ENCODE data around the gene CANX.

Gene CANX

DNA sequence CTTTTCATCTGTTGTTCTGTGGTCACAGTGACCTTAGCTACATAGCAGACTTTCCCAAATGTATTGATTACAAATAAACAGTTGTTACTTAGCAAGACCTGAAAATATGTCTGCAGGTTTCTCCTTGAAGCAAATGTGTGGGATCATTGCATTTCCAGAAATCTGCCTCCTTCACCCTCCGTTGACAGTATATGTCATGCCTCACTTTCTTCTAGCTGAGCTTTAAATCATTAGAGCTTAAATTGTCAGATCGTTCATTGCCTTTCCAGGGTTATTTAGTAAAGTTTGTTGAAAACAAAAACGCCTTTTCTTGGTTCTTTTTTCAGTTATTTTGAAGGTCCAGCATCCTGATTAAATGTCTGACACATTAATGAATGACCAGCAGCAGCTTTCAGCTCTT is 31.6 kb downstream of the CANX start:
- POLR2A ChIA-PET: interaction anchor here (0.6 to 0.7 kb wide), 2 partner anchors 27 to 32 kb away, joined by 3 read pairs; no protein-coding TSS in a partner anchor
- no peak for DNase-seq (ENCODE audit: low read depth, low spot score)
- no peak overlapping the region for H3K4me3 ChIP-seq (ENCODE audit: low read depth, low read length)
- TF ChIP-seq, protein P1, sequence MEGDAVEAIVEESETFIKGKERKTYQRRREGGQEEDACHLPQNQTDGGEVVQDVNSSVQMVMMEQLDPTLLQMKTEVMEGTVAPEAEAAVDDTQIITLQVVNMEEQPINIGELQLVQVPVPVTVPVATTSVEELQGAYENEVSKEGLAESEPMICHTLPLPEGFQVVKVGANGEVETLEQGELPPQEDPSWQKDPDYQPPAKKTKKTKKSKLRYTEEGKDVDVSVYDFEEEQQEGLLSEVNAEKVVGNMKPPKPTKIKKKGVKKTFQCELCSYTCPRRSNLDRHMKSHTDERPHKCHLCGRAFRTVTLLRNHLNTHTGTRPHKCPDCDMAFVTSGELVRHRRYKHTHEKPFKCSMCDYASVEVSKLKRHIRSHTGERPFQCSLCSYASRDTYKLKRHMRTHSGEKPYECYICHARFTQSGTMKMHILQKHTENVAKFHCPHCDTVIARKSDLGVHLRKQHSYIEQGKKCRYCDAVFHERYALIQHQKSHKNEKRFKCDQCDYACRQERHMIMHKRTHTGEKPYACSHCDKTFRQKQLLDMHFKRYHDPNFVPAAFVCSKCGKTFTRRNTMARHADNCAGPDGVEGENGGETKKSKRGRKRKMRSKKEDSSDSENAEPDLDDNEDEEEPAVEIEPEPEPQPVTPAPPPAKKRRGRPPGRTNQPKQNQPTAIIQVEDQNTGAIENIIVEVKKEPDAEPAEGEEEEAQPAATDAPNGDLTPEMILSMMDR (IDR thresholded peaks at IDR 0.05; ENCODE audit: insufficient read depth, low read length, missing control alignments): no peak
- CTCF ChIA-PET: interaction anchor here (1.2 to 2.5 kb wide), 2 partner anchors 14 to 32 kb away, joined by 3 to 7 read pairs; no protein-coding TSS in a partner anchor

DNA sequence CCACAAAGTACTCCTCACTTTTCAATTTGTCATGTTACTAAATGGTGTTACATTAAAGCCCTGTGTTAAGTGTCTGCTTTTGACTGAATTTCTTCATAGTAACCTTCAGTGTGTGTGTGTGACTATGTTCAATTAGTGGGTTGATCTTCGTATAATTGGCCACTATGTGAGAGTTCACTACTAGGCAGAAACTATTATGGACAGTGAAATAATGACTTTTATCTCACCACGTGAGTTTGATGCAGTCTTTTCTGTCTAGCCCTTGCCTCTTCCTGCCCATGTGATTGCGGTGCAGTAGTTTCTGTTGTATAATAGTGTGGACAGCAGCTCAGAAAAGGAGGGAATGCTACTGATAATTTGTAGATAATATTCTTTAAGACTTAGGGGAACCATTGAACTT is 32.1 kb downstream of the CANX start:
- TF ChIP-seq, protein P1 (IDR thresholded peaks at IDR 0.05; ENCODE audit: insufficient read depth, low read length, missing control alignments): no peak
- CTCF ChIA-PET: interaction anchor here (2.5 kb wide), 1 partner anchor 14 kb away, joined by 7 read pairs; no protein-coding TSS in a partner anchor
- no peak for DNase-seq (ENCODE audit: low read depth, low spot score)
- no peak overlapping the region for H3K4me3 ChIP-seq (ENCODE audit: low read depth, low read length)
- POLR2A ChIA-PET: interaction anchor here (0.6 to 0.7 kb wide), 2 partner anchors 27 to 32 kb away, joined by 3 read pairs; no protein-coding TSS in a partner anchor

GRCh38 chr5:179731791-179732411 is 33.1 kb downstream of the CANX start:
- DNase-seq (ENCODE audit: low read depth, low spot score): peak; percentile 58
- peak overlapping the region; percentile 37 for H3K4me3 ChIP-seq (ENCODE audit: low read depth, low read length)
- TF ChIP-seq, protein P1 (IDR thresholded peaks at IDR 0.05; ENCODE audit: insufficient read depth, low read length, missing control alignments): no peak
- ChIA-PET CTCF (interaction anchor here (0.6 to 1.1 kb wide), 4 partner anchors 31 to 108 kb away, joined by 3 read pairs; partner anchors contain the start of gene HNRNPH1), POLR2A (interaction anchor here (0.7 to 1.4 kb wide), 7 partner anchors 31 to 147 kb away, joined by 3 to 8 read pairs (median 5); partner anchors contain the start of genes HNRNPH1 and SQSTM1)

DNA sequence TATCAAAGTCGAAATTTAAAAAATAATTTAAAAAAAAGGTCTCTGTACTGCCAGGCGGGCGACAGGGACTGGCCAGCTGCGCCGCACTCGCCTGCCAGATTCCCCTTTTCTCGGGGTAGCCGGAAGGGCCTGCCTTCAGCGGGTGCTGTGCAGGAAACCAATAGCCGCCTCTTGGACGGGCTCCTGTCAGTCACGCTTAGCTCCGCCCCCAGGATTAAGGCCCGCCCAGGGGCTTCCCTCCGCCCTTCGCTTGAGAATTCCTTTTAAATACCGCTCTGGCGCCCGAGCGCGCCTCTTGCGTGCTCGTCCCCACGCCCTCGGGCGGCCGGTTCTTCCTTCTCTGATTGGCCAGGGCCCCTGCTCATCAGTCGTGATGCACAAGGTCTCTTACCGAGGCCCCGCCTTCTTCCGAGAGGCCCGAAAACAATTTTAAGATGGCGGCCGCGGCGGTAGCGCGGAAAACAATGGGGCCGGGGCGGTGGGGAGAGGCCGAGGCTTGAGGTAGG is 33.7 kb downstream of the CANX start, which contains the start of gene MAML1:
MAML1 (plus strand) TSS at position 411 of the 506 bp plus-strand sequence. CDS start 291 bp downstream, outside the sequence.
- H3K4me3 ChIP-seq (ENCODE audit: low read depth, low read length): peak within 1 kb of the TSS; percentile 79
- DNase-seq (ENCODE audit: low read depth, low spot score): peak; percentile 99
- POLR2A ChIA-PET: interaction anchor here (0.6 to 1.4 kb wide), 9 partner anchors 12 to 146 kb away, joined by 3 to 8 read pairs (median 4); partner anchors contain the start of genes HNRNPH1 and SQSTM1
- CTCF ChIA-PET: interaction anchor here (0.6 to 1.5 kb wide), 5 partner anchors 18 to 109 kb away, joined by 3 to 4 read pairs (median 3); partner anchors contain the start of gene HNRNPH1
- TF ChIP-seq, protein P1 (IDR thresholded peaks at IDR 0.05; ENCODE audit: insufficient read depth, low read length, missing control alignments): no peak

DNA sequence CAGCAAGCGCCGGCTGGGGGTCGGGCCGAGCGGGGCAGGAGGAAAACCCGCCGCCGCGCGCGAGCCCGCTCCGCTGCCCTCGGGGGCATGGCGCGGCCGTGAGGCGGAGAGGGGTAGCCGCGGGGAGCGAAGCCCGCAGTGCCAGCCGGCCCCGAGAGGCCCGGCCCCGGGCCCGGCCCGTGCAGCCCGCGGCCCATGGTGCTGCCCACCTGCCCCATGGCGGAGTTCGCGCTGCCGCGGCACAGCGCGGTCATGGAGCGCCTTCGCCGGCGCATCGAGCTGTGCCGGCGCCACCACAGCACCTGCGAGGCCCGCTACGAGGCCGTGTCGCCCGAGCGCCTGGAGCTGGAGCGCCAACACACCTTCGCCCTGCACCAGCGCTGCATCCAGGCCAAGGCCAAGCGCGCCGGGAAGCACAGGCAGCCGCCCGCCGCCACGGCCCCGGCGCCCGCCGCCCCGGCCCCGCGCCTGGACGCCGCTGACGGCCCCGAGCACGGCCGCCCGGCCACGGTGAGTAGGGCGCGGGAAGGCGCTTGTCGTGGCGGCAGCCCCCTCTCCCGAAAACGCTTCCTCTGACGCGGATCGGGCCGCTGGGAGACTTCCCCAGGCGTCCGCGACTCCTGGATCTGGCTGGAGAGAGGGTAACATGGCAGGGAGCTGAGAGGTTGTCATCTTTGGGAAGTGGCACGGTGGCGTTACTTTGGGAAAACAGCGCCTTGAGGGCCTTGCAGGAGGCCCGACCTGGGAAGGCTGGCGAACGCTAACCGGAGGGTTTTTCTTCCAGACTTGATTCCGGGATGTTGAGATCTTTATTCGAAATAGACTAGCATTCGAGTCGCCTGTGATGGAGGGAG is 34.4 kb downstream of the CANX start:
- POLR2A ChIA-PET: interaction anchor here (0.6 to 1.4 kb wide), 6 partner anchors 11 to 116 kb away, joined by 3 to 8 read pairs (median 4); partner anchors contain the start of genes HNRNPH1 and SQSTM1
- CTCF ChIA-PET: interaction anchor here (0.9 to 1.5 kb wide), 4 partner anchors 17 to 70 kb away, joined by 3 to 4 read pairs (median 3); no protein-coding TSS in a partner anchor

More for the DNA sequence above, 34.4 kb downstream of the CANX start:
- TF ChIP-seq, protein P1 (IDR thresholded peaks at IDR 0.05; ENCODE audit: insufficient read depth, low read length, missing control alignments): no peak
- DNase-seq (ENCODE audit: low read depth, low spot score): no peak
- H3K4me3 ChIP-seq (ENCODE audit: low read depth, low read length): peak overlapping the region; percentile 79

All from AG04449 (cell line).